HepG2 (cell line): ENCODE data around the gene TEKT2. TPM values are rescaled to one million over a fixed set of nuclear protein-coding genes. Genes with fewer than 3 reads are reported as not detected.

Source experiments
- ATAC-seq: fragments of 200-7000 bp; cut with Tn5 transposase; 3 replicates; pipeline ENCODE4 v1.9.1; 2020; ENCODE audit warnings: mild to moderate bottlenecking, moderate library complexity
- BruUV-seq: library from RNA; stranded (reverse); fragments of 400-500 nt; replicated peaks from 2 replicates; lab custom pipeline; 2021; lab: Mats Ljungman, UMichigan
- CTCF ChIA-PET: fragments of 300-600 bp; formaldehyde crosslinking; extraction: SDS; loops from one replicate; lab custom pipeline; 2021; ENCODE audit warnings: low total read pairs, inconsistent platforms, low intra/inter-chr PET ratio; lab: Yijun Ruan, JAX
- POLR2A ChIA-PET: fragments of 350-600 bp; sonication (Branson Sonifier 250); formaldehyde crosslinking; loops from one replicate; lab custom pipeline; 2020; ENCODE audit warnings: antibody characterized with exemption, inconsistent platforms; lab: Yijun Ruan, JAX
- DNase-seq: peaks from one replicate; pipeline ENCODE4 v3.0.0-alpha.2; 2015; ENCODE audit warnings: low spot score
- FAIRE-seq: peaks from 3 replicates; lab custom pipeline; 2011; peaks lifted over from hg19 to GRCh38; lab: Jason Lieb, UNC
- H2AFZ ChIP-seq: one replicate; pipeline ENCODE4 v1.6.1; 2011; ENCODE audit warnings: low read length, inconsistent platforms
- H3K27ac ChIP-seq: fragments of 300-600 bp; 3 replicates; pipeline ENCODE4 v1.8.0; 2011; ENCODE audit warnings: mixed run types, mild to moderate bottlenecking, mixed read lengths, low read length, inconsistent platforms; ENCODE audit not compliant: insufficient read depth; ENCODE audit errors: extremely low read length
- H3K27me3 ChIP-seq, 2 experiments: fragments of 200-600 bp in 1 of 2; 2 replicates in 1 of 2; 3 replicates in 1 of 2; pipeline versions ENCODE4 v1.6.0 to v1.8.0; 2011; ENCODE audit warnings: low read length in 2 of 2, mild to moderate bottlenecking in 2 of 2, moderate library complexity in 2 of 2, inconsistent platforms in 1 of 2; ENCODE audit not compliant: insufficient read depth in 2 of 2, control insufficient read depth in 1 of 2
- H3K36me3 ChIP-seq, 2 experiments: fragments of 200-600 bp in 1 of 2; replicated peaks in 1 of 2; 2 replicates in 1 of 2; 3 replicates in 1 of 2; pipeline versions ENCODE4 v1.5.1 to v1.8.0; 2011; ENCODE audit warnings: low read length in 2 of 2, inconsistent platforms in 1 of 2; ENCODE audit not compliant: insufficient read depth in 2 of 2, control insufficient read depth in 1 of 2
- H3K4me1 ChIP-seq: 2 replicates; pipeline ENCODE4 v1.5.1; 2012; ENCODE audit warnings: low read length, inconsistent platforms; ENCODE audit not compliant: insufficient read depth
- H3K4me2 ChIP-seq: 2 replicates; pipeline ENCODE4 v1.6.0; 2011; ENCODE audit warnings: low read depth, low read length, inconsistent platforms
- H3K4me3 ChIP-seq, 3 experiments: fragments of 200-600 bp in 1 of 3; sonication (generic), shearing (Covaris generic) in 1 of 3; replicated peaks in 1 of 3; 2 replicates each; pipeline ENCODE4 v1.5.1; 2011 to 2016; ENCODE audit warnings: low read length in 3 of 3, inconsistent platforms in 2 of 3, low read depth in 2 of 3, mild to moderate bottlenecking in 2 of 3, control low read depth in 1 of 3, mixed read lengths in 1 of 3; ENCODE audit not compliant: insufficient read depth in 1 of 3
- H3K79me2 ChIP-seq: one replicate; pipeline ENCODE4 v1.6.1; 2011; ENCODE audit warnings: low read length, inconsistent platforms; ENCODE audit not compliant: insufficient read depth
- H3K9ac ChIP-seq: 2 replicates; pipeline ENCODE4 v1.6.0; 2011; ENCODE audit warnings: mild to moderate bottlenecking, low read depth, low read length, inconsistent platforms; ENCODE audit not compliant: insufficient read depth
- H3K9me3 ChIP-seq: 2 replicates; pipeline ENCODE4 v1.5.1; 2012; ENCODE audit warnings: mild to moderate bottlenecking, low read length
- H4K20me1 ChIP-seq: 2 replicates; pipeline ENCODE4 v1.6.0; 2011; ENCODE audit warnings: inconsistent platforms, mild to moderate bottlenecking, low read length, moderate library complexity; ENCODE audit not compliant: insufficient read depth
- ATAD3A ChIP-seq: sonication (generic); formaldehyde crosslinking; IDR thresholded peaks from 2 replicates; pipeline ENCODE4 v1.4.0; 2020; ENCODE audit warnings: missing genetic modification reagents
- MED1 ChIP-seq: sonication (generic); formaldehyde crosslinking; IDR thresholded peaks from 2 replicates; pipeline ENCODE4 v1.4.0; 2020; ENCODE audit warnings: missing genetic modification reagents
- NFIC ChIP-seq: IDR thresholded peaks from 2 replicates; pipeline ENCODE4 v1.6.1; 2012; ENCODE audit warnings: mild to moderate bottlenecking, low read length, inconsistent platforms
- SOX6 ChIP-seq, 2 experiments: fragments of 450-650 bp in 1 of 2; sonication (generic) in 1 of 2; formaldehyde crosslinking in 1 of 2; IDR thresholded peaks; 2 replicates each; pipeline versions ENCODE4 v1.4.0 to v1.6.1; 2017 to 2020; ENCODE audit warnings: antibody characterized with exemption in 1 of 2, mild to moderate bottlenecking in 1 of 2, missing genetic modification reagents in 1 of 2
- UBTF ChIP-seq: sonication (generic); formaldehyde crosslinking; IDR thresholded peaks from 2 replicates; pipeline ENCODE4 v1.4.0; 2020; ENCODE audit warnings: mild to moderate bottlenecking, missing genetic modification reagents
- ZNF337 ChIP-seq: sonication (generic); formaldehyde crosslinking; IDR thresholded peaks from 2 replicates; pipeline ENCODE4 v1.5.1; 2020; ENCODE audit warnings: missing genetic modification reagents, low read depth, mild to moderate bottlenecking, borderline replicate concordance
- ZNF496 ChIP-seq: sonication (generic); formaldehyde crosslinking; IDR thresholded peaks from 2 replicates; pipeline ENCODE4 v1.8.1; 2023; ENCODE audit warnings: mild to moderate bottlenecking, moderate library complexity, missing genetic modification reagents; ENCODE audit not compliant: insufficient replicate concordance
- WGBS: methylation state at CpG from one replicate; pipeline ENCODE4 v1.1.6; 2017; ENCODE audit warnings: low lambda C conversion rate; 5-methylcytosine and 5-hydroxymethylcytosine counted together
- in situ Hi-C: cut with HindIII; loops from 2 replicates; pipeline ENCODE4 v1.10.0; 2017; ENCODE audit warnings: low pct_unique_long_range_greater_than_20kb; ENCODE audit not compliant: extremely low pct_ligation_motif_present
- intact Hi-C: fragments of 100-400 bp; cut with micrococcal nuclease; formaldehyde crosslinking; loops from one replicate; pipeline ENCODE4 v1.10.0; 2022; ENCODE audit not compliant: unreplicated experiment
- polyA plus RNA-seq, 8 experiments: library from polyadenylated mRNA; depleted of rRNA in 3 of 8; stranded (reverse) in 7 of 8; unstranded in 1 of 8; fragments of >200 nt; fragmentation: Illumina TruSeq in 4 of 8; extraction: Trizol in 4 of 8; gene quantifications; 2 replicates each; pipeline versions ENCODE4 v1.2.1 to v1.2.3, GENCODE V29; 2011 to 2016; ENCODE audit warnings: low read depth in 4 of 8, missing spikeins in 1 of 8, mixed read lengths in 1 of 8; ENCODE audit not compliant: insufficient read depth in 1 of 8
- total RNA-seq, 5 experiments: library from RNA; depleted of rRNA; stranded (reverse); fragments of >200 nt; fragmentation: Illumina TruSeq; extraction: Trizol; gene quantifications; 2 replicates each; pipeline ENCODE4 v1.2.3, GENCODE V29; 2016; ENCODE audit warnings: low read depth in 1 of 5

TEKT2 gene
- total and polyA plus RNA-seq, 2 of the 13 experiments (the other 11 are each of a cell fraction or from before 2014, with no cell fraction given) = 0.31 to 0.38 TPM

GRCh38 chr1:36081926-36082485, 1.9 kb upstream of the TEKT2 start:
- intact Hi-C loops = no loop called here
- H3K9me3 ChIP-seq = no peaks in the 10 kb centered on the region
- 0% methylated on average over 3 of the region's 3 CpGs for WGBS

More at GRCh38 chr1:36081926-36082485, 1.9 kb upstream of the TEKT2 start:
- Histone ChIP-seq H3K27me3 (peaks cover 0 to 2% of the 10 kb centered on the region in 2 experiments; a peak in 1 of 5 replicates), H3K4me2 (no peak overlapping the region), H4K20me1 (no peaks in the 10 kb centered on the region), H3K4me1 (0 out of 2 replicates have a peak, but pooled peaks cover 7% of the 10 kb centered on the region), H3K36me3 (no peaks in the 10 kb centered on the region), H3K27ac (no peak overlapping the region), H3K9ac (no peak overlapping the region), H3K79me2 (no peaks in the 10 kb centered on the region), H2AFZ (no peak overlapping the region), H3K4me3 (no peak overlapping the region)
- ATAC-seq (no peak), DNase-seq (no peak), FAIRE-seq (no peak)
- CTCF ChIA-PET = no interaction called here
- BruUV-seq = no TSS peak
- TF ChIP-seq ZNF496 (CRISPR knock-in tag) (no peak), NFIC (no peak), ZNF337 (no peak), MED1 (CRISPR knock-in tag) (no peak), UBTF (CRISPR knock-in tag) (no peak), ATAD3A (CRISPR knock-in tag) (no peak), SOX6 (IDR thresholded peaks at IDR 0.05) (no peak), SOX6 (CRISPR knock-in tag; IDR thresholded peaks at IDR 0.05) (no peak)
- POLR2A ChIA-PET = no interaction called here
- in situ Hi-C loops = no loop called here
